GM12878 (cell line): Measurements from ENCODE around the gene YKT6. TPM values are rescaled to one million over a fixed set of nuclear protein-coding genes. Genes with fewer than 3 reads are reported as not detected.

ENCODE experiments used
- ATAC-seq: fragments of 200-7000 bp; cut with Tn5 transposase; 3 replicates; pipeline ENCODE4 v1.9.1; 2020; ENCODE audit warnings: mild to moderate bottlenecking, moderate library complexity
- BruUV-seq: library from RNA; stranded (reverse); fragments of 400-500 nt; replicated peaks from 2 replicates; lab custom pipeline; 2021; lab: Mats Ljungman, UMichigan
- CTCF ChIA-PET: fragments of 300-600 bp; sonication (Branson Sonifier 250); formaldehyde crosslinking; extraction: SDS; loops from one replicate; lab custom pipeline; 2021; ENCODE audit warnings: inconsistent platforms; lab: Yijun Ruan, JAX
- POLR2A ChIA-PET: fragments of 350-600 bp; formaldehyde crosslinking; extraction: SDS; loops from one replicate; lab custom pipeline; 2021; ENCODE audit warnings: inconsistent platforms; lab: Charles Lee
- RAD21 ChIA-PET: fragments of 300-600 bp; sonication (Branson Sonifier 250); formaldehyde crosslinking; loops from one replicate; lab custom pipeline; 2023; ENCODE audit warnings: antibody characterized with exemption; ENCODE audit not compliant: unreplicated experiment; lab: Charles Lee
- SMC1A ChIA-PET: fragments of 300-600 bp; sonication (Branson Sonifier 250); formaldehyde crosslinking; loops from one replicate; lab custom pipeline; 2023; ENCODE audit not compliant: unreplicated experiment, uncharacterized antibody; lab: Charles Lee
- DNase-seq: peaks from one replicate; pipeline ENCODE4 v3.0.0-alpha.2; 2011; ENCODE audit warnings: low read depth, low spot score
- FAIRE-seq: peaks from 3 replicates; lab custom pipeline; 2011; peaks lifted over from hg19 to GRCh38; lab: Jason Lieb, UNC
- H2AFZ ChIP-seq: 2 replicates; pipeline ENCODE4 v1.6.0; 2011; ENCODE audit warnings: low read depth, low read length, control low read depth; ENCODE audit not compliant: control insufficient read depth
- H3K27ac ChIP-seq: 2 replicates; pipeline ENCODE4 v1.5.1; 2011; ENCODE audit warnings: control low read depth; ENCODE audit not compliant: control insufficient read depth, insufficient read depth
- H3K27me3 ChIP-seq, 2 experiments: replicated peaks in 1 of 2; 2 replicates each; pipeline versions ENCODE4 v1.6.0 to v1.6.1; 2011; ENCODE audit warnings: low read length in 1 of 2; ENCODE audit not compliant: control insufficient read depth in 2 of 2, insufficient read depth in 2 of 2
- H3K36me3 ChIP-seq, 2 experiments: 2 replicates each; pipeline ENCODE4 v1.5.1; 2011; ENCODE audit warnings: low read length in 1 of 2; ENCODE audit not compliant: control insufficient read depth in 2 of 2, insufficient read depth in 2 of 2
- H3K4me1 ChIP-seq: 2 replicates; pipeline ENCODE4 v1.6.1; 2011; ENCODE audit warnings: mild to moderate bottlenecking, low read length, moderate library complexity, mixed read lengths; ENCODE audit not compliant: control insufficient read depth, insufficient read depth
- H3K4me2 ChIP-seq: 2 replicates; pipeline ENCODE4 v1.6.0; 2011; ENCODE audit warnings: control low read depth; ENCODE audit not compliant: control insufficient read depth, insufficient read depth
- H3K4me3 ChIP-seq: fragments of 200-600 bp; sonication (generic); 2 replicates; pipeline ENCODE4 v1.5.1; 2016
- H3K79me2 ChIP-seq: 2 replicates; pipeline ENCODE4 v1.6.0; 2011; ENCODE audit warnings: low read length; ENCODE audit not compliant: control insufficient read depth, insufficient read depth
- H3K9ac ChIP-seq: 2 replicates; pipeline ENCODE4 v1.8.0; 2011; ENCODE audit warnings: low read length, control low read depth, mixed read lengths; ENCODE audit not compliant: control insufficient read depth, insufficient read depth
- H3K9me3 ChIP-seq: replicated peaks from 3 replicates; pipeline ENCODE4 v1.5.1; 2011; ENCODE audit warnings: mild to moderate bottlenecking, low read length; ENCODE audit not compliant: control insufficient read depth, insufficient read depth
- H4K20me1 ChIP-seq: 2 replicates; pipeline ENCODE4 v1.6.0; 2011; ENCODE audit not compliant: control insufficient read depth, insufficient read depth
- CBX3 ChIP-seq: fragments of 200-600 bp; sonication (generic); IDR thresholded peaks from 2 replicates; pipeline ENCODE4 v1.6.1; 2016; ENCODE audit warnings: low read depth, borderline replicate concordance
- EGR1 ChIP-seq, 2 experiments: IDR thresholded peaks; 1 replicate in 1 of 2; 2 replicates in 1 of 2; pipeline ENCODE4 v1.6.1; 2011 to 2012; ENCODE audit warnings: low read depth in 2 of 2, low read length in 2 of 2, borderline replicate concordance in 1 of 2, mild to moderate bottlenecking in 1 of 2, moderate library complexity in 1 of 2
- KDM1A ChIP-seq: fragments of 200-600 bp; sonication (generic); IDR thresholded peaks from 2 replicates; pipeline ENCODE4 v1.6.1; 2016; ENCODE audit warnings: borderline replicate concordance
- POU2F2 ChIP-seq: IDR thresholded peaks from 3 replicates; pipeline ENCODE4 v1.6.1; 2011; ENCODE audit warnings: low read depth, mild to moderate bottlenecking, low read length, borderline replicate concordance
- ZNF217 ChIP-seq: fragments of 450-650 bp; IDR thresholded peaks from 2 replicates; pipeline ENCODE4 v1.6.1; 2017; ENCODE audit warnings: antibody characterized with exemption, mild to moderate bottlenecking
- WGBS: methylation state at CpG from one replicate; pipeline ENCODE4 v1.1.6; 2016; ENCODE audit warnings: low lambda C conversion rate; ENCODE audit not compliant: insufficient replicate concordance, insufficient coverage; ENCODE audit errors: missing lambda C conversion rate; 5-methylcytosine and 5-hydroxymethylcytosine counted together
- in situ Hi-C: fragments of 300-500 bp; cut with MboI; formaldehyde crosslinking; loops from 9 replicates; pipeline ENCODE4 v1.14.3; 2018; ENCODE audit warnings: mixed read lengths
- intact Hi-C: fragments of 100-400 bp; cut with micrococcal nuclease; formaldehyde crosslinking; loops from one replicate; pipeline ENCODE4 v1.14.2; 2022; ENCODE audit not compliant: unreplicated experiment
- polyA plus RNA-seq, 11 experiments: library from polyadenylated mRNA; depleted of rRNA in 4 of 11; unstranded in 6 of 11; stranded (reverse) in 5 of 11; fragments of >200 nt; fragmentation: Nextera tagmentation in 4 of 11; fragmentation: Illumina TruSeq in 1 of 11; extraction: Ambion mirVana in 4 of 11; extraction: Trizol in 1 of 11; gene quantifications; 1 replicate in 1 of 11; 2 replicates in 10 of 11; pipeline versions ENCODE4 v1.2.1 to v1.2.3, GENCODE V29; 2011 to 2016; ENCODE audit warnings: inconsistent platforms in 2 of 11, missing spikeins in 2 of 11, low read depth in 1 of 11
- total RNA-seq, 4 experiments: library from RNA; depleted of rRNA in 3 of 4; stranded (reverse); fragments of >200 nt in 3 of 4; fragmentation: Illumina TruSeq in 1 of 4; extraction: Trizol in 1 of 4; gene quantifications; 2 replicates each; pipeline versions ENCODE4 v1.2.1 to v1.2.3, GENCODE V29; 2013 to 2021
- TF ChIP-seq, protein P1 (sequence below): IDR thresholded peaks from 2 replicates; pipeline ENCODE4 v1.6.1; 2011; ENCODE audit warnings: low read depth, mild to moderate bottlenecking, low read length, moderate library complexity, borderline replicate concordance; ENCODE audit errors: extremely low read depth
- TF ChIP-seq, protein P2 (sequence below): fragments of 450-650 bp; IDR thresholded peaks from 2 replicates; pipeline ENCODE4 v1.6.1; 2017; ENCODE audit warnings: borderline replicate concordance
- TF ChIP-seq, protein P3 (sequence below): IDR thresholded peaks from 2 replicates; pipeline ENCODE4 v1.6.1; 2012; ENCODE audit warnings: mild to moderate bottlenecking, low read depth, low read length

Gene YKT6
- total and polyA plus RNA-seq, 10 of the 15 experiments (the other 5 are each of a cell fraction or from before 2014, with no cell fraction given) = 1.7 to 95.2 (median 70.5) TPM

DNA sequence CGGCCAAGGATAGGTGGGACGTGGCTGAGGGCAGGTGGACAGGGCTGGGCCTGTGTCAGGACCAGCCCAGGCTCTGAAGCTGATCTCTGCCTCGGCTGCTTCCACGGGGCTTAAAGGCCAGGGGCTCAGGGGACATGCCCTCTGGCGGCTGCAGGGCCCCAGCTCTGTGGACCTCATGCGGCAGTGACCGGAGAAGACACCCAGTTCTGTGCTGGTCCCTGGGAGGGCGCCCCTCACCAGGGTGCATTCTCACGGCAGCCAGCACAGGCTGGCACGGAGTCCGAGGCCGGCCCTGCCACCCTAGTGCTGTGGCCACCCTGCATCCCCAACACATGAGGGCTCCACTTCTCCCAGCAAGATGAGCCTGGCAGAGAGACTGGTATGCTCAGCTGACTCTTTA, 30.3 kb downstream of the YKT6 start (continued):
- TF ChIP-seq, protein P1, sequence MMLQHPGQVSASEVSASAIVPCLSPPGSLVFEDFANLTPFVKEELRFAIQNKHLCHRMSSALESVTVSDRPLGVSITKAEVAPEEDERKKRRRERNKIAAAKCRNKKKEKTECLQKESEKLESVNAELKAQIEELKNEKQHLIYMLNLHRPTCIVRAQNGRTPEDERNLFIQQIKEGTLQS = no peak

DNA sequence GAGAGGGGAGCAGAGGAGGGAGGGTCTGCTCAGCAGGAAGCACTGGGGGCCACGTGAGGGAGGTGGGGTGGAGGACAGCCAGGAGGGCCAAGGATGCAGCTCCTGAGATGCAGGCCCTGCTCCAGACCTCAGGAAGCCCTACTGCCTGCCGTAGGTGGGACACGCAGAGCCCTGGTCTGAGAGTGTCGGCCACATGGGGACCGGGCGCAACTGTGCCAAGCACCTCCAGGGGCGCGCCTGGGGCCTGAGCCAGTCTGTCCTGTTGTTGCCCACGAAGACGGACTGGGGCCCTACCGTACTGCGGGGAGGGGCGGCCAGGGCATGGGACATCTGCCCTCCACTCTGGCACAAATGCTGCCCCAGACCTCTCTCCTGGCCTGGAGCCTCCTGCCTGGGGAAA, 31.6 kb downstream of the YKT6 start:
- SMC1A ChIA-PET = no interaction called here
- Histone ChIP-seq H3K27me3 (no peaks in the 10 kb centered on the region; a peak in 1 of 4 replicates), H3K4me2 (no peak overlapping the region), H3K9me3 (no peaks in the 10 kb centered on the region), H3K4me3 (no peak overlapping the region), H3K27ac (no peak overlapping the region), H3K9ac (no peak overlapping the region), H3K79me2 (no peaks in the 10 kb centered on the region), H3K4me1 (no peaks in the 10 kb centered on the region), H4K20me1 (no peaks in the 10 kb centered on the region), H2AFZ (no peak overlapping the region), H3K36me3 (no peaks in the 10 kb centered on the region)
- TF ChIP-seq KDM1A = no peak
- peak; percentile 24; the same call in 1 of the 3 replicates for ATAC-seq
- RAD21 ChIA-PET = no interaction called here
- 67% methylated on average over 13 of the region's 13 CpGs for WGBS
- no peak for FAIRE-seq
- CTCF ChIA-PET = no interaction called here
- no TSS peak for BruUV-seq
- DNase-seq = no peak
- POLR2A ChIA-PET = no interaction called here
- in situ Hi-C loops (no loop called here), intact Hi-C loops (no loop called here)

DNA sequence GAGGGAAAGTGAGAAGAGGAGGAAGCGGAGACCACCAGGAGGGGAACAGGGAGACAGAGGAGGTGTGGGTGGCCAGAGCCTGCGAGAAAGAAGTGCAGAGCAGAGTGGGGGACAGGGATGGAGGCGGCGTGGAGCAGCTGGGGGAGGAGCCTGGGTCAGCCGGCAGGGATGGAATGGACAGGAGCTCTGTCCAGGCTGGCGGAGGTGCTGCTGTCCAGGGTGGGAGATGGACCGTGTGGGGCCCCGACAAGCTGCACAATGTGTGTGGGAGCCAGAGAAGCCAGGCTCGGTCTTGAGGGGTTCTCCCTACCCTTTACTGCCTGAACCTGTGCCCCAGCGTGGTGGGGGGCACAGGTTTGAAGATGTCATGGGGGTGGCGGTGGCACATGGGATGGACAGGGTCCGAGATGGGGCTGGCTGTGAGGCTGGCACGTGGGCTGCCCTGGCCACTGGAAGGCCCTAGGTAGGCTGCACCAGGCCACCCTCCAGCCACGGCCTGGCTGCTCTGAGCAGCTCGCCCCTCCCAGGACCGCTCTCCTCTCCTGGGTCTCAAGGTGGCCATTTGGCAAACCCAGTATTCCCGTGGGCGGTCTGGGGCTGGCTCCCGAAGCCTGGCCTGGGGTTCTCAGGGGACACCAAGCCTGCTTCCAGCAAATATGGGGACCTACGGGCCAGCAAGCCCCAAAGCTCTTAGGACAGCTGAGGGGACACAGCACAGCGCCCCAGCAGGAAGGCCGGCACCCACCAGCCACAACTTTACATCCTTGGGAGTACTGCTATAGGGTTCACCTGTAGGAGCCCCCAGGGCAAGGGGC, 32.3 kb downstream of the YKT6 start:
- H3K27me3 ChIP-seq = no peaks in the 10 kb centered on the region; a peak in 1 of 4 replicates
- no peak overlapping the region for H3K27ac ChIP-seq
- BruUV-seq = no TSS peak
- no peaks in the 10 kb centered on the region for H4K20me1 ChIP-seq
- no peak overlapping the region for H3K4me2 ChIP-seq
- no peak overlapping the region for H3K9ac ChIP-seq
- H3K36me3 ChIP-seq = no peaks in the 10 kb centered on the region
- ChIA-PET SMC1A (no interaction called here), RAD21 (no interaction called here), CTCF (no interaction called here), POLR2A (no interaction called here)
- H3K79me2 ChIP-seq = no peaks in the 10 kb centered on the region
- no peak for ATAC-seq
- no peaks in the 10 kb centered on the region for H3K9me3 ChIP-seq
- in situ Hi-C loops (no loop called here), intact Hi-C loops (no loop called here)
- H2AFZ ChIP-seq = no peak overlapping the region
- no peaks in the 10 kb centered on the region for H3K4me1 ChIP-seq
- no peak for FAIRE-seq
- WGBS = 23% methylated on average over 22 of the region's 22 CpGs
- DNase-seq = no peak
- no peak overlapping the region for H3K4me3 ChIP-seq
- TF ChIP-seq, protein P2, sequence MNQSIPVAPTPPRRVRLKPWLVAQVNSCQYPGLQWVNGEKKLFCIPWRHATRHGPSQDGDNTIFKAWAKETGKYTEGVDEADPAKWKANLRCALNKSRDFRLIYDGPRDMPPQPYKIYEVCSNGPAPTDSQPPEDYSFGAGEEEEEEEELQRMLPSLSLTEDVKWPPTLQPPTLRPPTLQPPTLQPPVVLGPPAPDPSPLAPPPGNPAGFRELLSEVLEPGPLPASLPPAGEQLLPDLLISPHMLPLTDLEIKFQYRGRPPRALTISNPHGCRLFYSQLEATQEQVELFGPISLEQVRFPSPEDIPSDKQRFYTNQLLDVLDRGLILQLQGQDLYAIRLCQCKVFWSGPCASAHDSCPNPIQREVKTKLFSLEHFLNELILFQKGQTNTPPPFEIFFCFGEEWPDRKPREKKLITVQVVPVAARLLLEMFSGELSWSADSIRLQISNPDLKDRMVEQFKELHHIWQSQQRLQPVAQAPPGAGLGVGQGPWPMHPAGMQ = no peak
- no peak for TF ChIP-seq ZNF217
- TF ChIP-seq CBX3 = no peak
- TF ChIP-seq, protein P3, sequence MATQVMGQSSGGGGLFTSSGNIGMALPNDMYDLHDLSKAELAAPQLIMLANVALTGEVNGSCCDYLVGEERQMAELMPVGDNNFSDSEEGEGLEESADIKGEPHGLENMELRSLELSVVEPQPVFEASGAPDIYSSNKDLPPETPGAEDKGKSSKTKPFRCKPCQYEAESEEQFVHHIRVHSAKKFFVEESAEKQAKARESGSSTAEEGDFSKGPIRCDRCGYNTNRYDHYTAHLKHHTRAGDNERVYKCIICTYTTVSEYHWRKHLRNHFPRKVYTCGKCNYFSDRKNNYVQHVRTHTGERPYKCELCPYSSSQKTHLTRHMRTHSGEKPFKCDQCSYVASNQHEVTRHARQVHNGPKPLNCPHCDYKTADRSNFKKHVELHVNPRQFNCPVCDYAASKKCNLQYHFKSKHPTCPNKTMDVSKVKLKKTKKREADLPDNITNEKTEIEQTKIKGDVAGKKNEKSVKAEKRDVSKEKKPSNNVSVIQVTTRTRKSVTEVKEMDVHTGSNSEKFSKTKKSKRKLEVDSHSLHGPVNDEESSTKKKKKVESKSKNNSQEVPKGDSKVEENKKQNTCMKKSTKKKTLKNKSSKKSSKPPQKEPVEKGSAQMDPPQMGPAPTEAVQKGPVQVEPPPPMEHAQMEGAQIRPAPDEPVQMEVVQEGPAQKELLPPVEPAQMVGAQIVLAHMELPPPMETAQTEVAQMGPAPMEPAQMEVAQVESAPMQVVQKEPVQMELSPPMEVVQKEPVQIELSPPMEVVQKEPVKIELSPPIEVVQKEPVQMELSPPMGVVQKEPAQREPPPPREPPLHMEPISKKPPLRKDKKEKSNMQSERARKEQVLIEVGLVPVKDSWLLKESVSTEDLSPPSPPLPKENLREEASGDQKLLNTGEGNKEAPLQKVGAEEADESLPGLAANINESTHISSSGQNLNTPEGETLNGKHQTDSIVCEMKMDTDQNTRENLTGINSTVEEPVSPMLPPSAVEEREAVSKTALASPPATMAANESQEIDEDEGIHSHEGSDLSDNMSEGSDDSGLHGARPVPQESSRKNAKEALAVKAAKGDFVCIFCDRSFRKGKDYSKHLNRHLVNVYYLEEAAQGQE = no peak
- no peak for TF ChIP-seq EGR1 (IDR thresholded peaks at IDR 0.05; ENCODE audit: borderline replicate concordance in 1 of 2, low read depth in 2 of 2, low read length in 2 of 2)
- no peak for TF ChIP-seq POU2F2
